VCaP (cell line): Measurements from ENCODE around the gene NENF.
A peak's percentile ranks its signal among the peaks of the same experiment; 100 is the strongest.

Source experiments
- H3K27ac ChIP-seq: fragments of 450-650 bp; 2 replicates; pipeline ENCODE4 v1.5.1; 2017
- TF ChIP-seq, protein P1 (sequence below): fragments of 450-650 bp; conservative IDR thresholded peaks from 2 replicates; pipeline ENCODE4 v1.5.1; 2017; ENCODE audit warnings: mild to moderate bottlenecking, moderate library complexity

The NENF gene

DNA sequence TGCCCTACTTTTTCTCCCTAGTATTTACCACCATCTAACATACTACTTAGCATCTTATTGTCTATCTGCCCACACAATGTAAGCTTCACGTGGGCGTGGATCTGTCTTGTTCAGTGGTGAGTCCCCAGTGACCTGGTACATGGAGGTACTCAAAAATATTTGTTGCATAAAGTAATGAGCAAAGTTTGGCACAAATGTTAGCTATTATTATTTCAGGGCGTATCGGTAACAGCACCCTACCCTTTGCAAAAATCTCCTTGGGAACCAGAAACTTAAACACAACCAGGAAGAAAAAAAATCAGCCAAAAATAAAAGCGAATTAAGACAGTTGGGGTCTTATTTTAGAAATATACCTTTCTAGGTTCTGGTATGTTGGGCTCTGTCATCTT is 454 bp upstream of the NENF start:
- TF ChIP-seq, protein P1, sequence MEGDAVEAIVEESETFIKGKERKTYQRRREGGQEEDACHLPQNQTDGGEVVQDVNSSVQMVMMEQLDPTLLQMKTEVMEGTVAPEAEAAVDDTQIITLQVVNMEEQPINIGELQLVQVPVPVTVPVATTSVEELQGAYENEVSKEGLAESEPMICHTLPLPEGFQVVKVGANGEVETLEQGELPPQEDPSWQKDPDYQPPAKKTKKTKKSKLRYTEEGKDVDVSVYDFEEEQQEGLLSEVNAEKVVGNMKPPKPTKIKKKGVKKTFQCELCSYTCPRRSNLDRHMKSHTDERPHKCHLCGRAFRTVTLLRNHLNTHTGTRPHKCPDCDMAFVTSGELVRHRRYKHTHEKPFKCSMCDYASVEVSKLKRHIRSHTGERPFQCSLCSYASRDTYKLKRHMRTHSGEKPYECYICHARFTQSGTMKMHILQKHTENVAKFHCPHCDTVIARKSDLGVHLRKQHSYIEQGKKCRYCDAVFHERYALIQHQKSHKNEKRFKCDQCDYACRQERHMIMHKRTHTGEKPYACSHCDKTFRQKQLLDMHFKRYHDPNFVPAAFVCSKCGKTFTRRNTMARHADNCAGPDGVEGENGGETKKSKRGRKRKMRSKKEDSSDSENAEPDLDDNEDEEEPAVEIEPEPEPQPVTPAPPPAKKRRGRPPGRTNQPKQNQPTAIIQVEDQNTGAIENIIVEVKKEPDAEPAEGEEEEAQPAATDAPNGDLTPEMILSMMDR = no peak
- peak overlapping the region; percentile 72 for H3K27ac ChIP-seq

DNA sequence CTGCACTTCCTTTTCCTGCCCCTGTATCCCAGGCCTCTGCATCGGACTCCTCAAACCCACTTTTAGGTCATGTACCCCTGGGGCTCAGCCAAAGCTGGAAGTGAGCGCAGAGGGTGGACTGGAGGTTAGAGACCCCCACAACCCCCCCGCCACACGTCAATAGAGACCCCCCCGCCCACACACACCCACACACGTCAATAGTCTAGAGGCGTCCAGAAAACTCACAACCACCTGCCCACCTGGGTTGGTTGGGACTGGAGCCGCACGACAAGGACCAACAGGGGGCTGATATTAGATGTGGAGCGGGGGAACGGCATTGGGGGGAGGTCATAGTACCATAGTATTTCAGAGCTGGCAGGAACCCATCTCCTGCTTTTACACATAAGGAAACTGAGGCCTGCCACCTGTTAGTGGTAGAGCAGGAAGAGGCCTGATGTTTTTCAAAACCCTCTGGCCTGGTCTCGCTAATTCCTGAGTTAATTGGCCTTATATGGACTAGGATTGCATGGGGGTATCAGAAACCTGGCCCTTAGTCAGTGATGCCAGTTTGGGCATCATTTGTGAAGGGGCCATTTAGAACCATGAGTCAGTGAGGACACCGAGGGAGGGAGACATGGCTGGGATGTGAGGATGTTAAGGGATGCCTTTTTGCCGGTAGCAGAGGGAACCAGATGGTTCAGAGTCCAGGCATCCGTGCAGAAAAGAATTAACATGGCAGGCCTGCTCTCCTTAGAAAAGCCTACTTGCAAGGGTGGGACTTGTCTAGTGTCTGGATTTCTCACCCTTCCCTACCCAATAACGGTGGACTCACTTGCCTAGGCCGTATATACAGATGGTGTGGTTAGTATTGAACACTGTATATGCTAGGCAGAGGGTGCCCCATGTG is 1.1 kb downstream of the NENF start:
- TF ChIP-seq, protein P1 = no peak
- H3K27ac ChIP-seq = peak overlapping the region; percentile 72; the same call in 1 of the 2 replicates

- H3K27ac ChIP-seq = no peak overlapping the region
- TF ChIP-seq, protein P1 = no peak
Measured at GRCh38 chr1:212434992-212435391, 2.3 kb downstream of the NENF start.

DNA sequence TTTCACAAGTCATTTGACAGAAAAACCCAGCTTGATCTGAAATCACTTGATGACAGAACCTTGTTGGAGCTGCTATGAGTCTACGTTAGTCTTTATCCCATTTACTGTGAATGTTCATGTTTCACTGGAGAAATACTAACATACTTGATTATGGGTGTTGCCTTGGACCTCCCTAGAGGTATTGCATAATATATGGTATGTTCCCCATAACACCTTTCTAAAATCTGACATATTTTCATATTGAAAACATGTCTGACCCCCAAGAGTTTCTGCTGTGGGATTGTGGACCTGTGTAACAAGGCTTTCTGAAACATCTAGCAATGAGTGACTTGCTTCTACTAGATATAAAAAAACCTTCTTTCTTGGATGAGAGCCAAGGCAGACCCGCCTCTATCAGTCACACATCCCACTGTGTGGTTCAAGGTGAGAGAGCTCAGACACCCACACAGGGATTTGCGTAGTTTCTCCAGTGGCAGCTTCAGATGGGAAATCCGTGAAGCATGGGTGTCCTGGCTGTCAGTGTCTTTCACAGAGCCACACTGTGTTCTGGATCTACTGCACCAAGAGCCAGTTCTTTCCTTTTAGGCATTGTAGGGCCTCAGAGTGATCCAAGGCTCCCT is 4.6 kb downstream of the NENF start:
- H3K27ac ChIP-seq = no peak overlapping the region
- TF ChIP-seq, protein P1 = no peak

- TF ChIP-seq, protein P1 = no peak
- no peak overlapping the region for H3K27ac ChIP-seq
Measured at GRCh38 chr1:212438831-212439237, 6.1 kb downstream of the NENF start.

GRCh38 chr1:212440419-212440818 is 7.7 kb downstream of the NENF start:
- TF ChIP-seq, protein P1 = no peak
- H3K27ac ChIP-seq = no peak overlapping the region

DNA sequence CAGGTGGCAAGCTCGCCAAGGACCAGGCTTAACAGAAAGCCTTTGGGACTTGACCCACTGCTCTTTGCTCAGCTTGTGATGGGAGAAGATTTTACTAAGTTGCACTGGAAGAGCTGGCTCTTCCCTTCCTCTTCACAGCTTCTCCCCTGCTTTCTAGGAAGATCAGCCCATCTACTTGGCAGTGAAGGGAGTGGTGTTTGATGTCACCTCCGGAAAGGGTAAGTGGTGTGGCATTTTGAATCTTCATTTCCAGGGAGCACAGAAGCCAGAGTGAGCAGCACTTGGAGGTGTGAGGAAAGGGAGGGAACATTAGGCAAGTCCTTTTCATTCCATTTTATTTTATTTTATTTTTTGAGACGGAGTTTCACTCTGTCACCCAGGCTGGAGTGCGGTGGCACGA is 9.7 kb downstream of the NENF start:
- TF ChIP-seq, protein P1 = no peak

More for the DNA sequence above, 9.7 kb downstream of the NENF start:
- no peak overlapping the region for H3K27ac ChIP-seq
